ENCODE measurements around the gene RASSF8. TPM values are rescaled to one million over a fixed set of nuclear protein-coding genes. Genes with fewer than 3 reads are reported as not detected.
A peak's percentile ranks its signal among the peaks of the same experiment; 100 is the strongest.

Gene RASSF8
- total and polyA plus RNA-seq, 2 experiments from 2014 or later: 11.5 to 30.6 TPM

DNA sequence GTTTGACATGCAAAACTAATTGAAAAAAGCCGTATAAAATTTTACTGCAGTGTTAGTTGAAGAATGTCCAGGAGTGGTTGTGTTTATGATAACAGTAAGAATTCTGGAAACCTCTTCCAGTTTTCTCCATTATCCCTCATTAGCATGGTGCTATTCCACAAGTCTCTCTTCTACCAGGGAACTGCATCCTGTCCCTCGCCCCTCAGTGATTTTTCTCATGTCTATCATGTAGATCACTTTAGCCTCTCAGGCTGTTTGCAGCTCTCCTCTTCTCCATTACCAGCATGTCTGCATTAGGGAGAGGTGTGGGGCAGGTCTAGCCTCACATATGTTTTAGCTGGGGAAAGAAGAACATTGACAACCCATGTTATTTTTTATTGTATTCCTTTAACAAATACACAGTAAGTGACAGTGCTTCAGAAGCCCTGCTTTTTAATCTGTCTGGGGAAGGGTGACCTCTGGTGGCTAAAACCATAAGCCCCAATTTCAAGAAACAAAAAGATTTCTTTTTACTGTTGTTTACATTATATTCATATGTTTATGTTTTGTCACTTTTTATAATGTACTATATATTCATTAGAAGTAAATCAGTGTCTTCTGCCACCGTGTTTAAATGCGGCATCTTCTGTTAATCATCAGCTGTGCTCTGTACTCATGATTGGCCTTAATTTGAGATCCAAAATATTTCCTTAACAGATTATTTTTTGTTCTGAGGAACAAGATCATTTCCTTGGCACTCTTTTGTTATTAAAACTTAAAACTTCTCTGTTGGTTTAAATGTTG lies 70.7 kb downstream of the RASSF8 start:
- Histone ChIP-seq H2AFZ (no peak overlapping the region), H3K36me3 (ENCODE audit: insufficient read depth) (no peaks in the 10 kb centered on the region), H3K27me3 (ENCODE audit: insufficient read depth) (no peaks in the 10 kb centered on the region), H4K20me1 (replicated peaks; ENCODE audit: insufficient read depth) (no peaks in the 10 kb centered on the region), H3K4me3 (no peak overlapping the region), H3K4me1 (ENCODE audit: insufficient read depth) (no peaks in the 10 kb centered on the region), H3F3A (replicated peaks; ENCODE audit: low read depth) (no peaks in the 10 kb centered on the region), H3K79me2 (replicated peaks; ENCODE audit: insufficient read depth) (peaks cover 27% of the 10 kb centered on the region), H3K4me2 (no peak overlapping the region), H3K9me2 (ENCODE audit: insufficient read depth) (no peaks in the 10 kb centered on the region), H3K27ac (ENCODE audit: low read depth) (no peak overlapping the region)
- no peak overlapping the region for H3K4me3 Mint-ChIP-seq
- TF ChIP-seq POLR2AphosphoS5 (IDR thresholded peaks at IDR 0.05; ENCODE audit: low read depth): no peak
- no peak for TF ChIP-seq STAT1 (IDR thresholded peaks at IDR 0.05; ENCODE audit: unreplicated experiment)
- TF ChIP-seq, protein P1, sequence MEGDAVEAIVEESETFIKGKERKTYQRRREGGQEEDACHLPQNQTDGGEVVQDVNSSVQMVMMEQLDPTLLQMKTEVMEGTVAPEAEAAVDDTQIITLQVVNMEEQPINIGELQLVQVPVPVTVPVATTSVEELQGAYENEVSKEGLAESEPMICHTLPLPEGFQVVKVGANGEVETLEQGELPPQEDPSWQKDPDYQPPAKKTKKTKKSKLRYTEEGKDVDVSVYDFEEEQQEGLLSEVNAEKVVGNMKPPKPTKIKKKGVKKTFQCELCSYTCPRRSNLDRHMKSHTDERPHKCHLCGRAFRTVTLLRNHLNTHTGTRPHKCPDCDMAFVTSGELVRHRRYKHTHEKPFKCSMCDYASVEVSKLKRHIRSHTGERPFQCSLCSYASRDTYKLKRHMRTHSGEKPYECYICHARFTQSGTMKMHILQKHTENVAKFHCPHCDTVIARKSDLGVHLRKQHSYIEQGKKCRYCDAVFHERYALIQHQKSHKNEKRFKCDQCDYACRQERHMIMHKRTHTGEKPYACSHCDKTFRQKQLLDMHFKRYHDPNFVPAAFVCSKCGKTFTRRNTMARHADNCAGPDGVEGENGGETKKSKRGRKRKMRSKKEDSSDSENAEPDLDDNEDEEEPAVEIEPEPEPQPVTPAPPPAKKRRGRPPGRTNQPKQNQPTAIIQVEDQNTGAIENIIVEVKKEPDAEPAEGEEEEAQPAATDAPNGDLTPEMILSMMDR (conservative IDR thresholded peaks at IDR 0.05; ENCODE audit: low read depth in 2 of 2): peak; percentile 71 to 98
- TF ChIP-seq, protein P2, sequence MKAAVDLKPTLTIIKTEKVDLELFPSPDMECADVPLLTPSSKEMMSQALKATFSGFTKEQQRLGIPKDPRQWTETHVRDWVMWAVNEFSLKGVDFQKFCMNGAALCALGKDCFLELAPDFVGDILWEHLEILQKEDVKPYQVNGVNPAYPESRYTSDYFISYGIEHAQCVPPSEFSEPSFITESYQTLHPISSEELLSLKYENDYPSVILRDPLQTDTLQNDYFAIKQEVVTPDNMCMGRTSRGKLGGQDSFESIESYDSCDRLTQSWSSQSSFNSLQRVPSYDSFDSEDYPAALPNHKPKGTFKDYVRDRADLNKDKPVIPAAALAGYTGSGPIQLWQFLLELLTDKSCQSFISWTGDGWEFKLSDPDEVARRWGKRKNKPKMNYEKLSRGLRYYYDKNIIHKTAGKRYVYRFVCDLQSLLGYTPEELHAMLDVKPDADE (IDR thresholded peaks at IDR 0.05): no peak
- TF ChIP-seq ZNF331 (CRISPR knock-in tag; IDR thresholded peaks at IDR 0.05; ENCODE audit: low read depth): no peak
- H3K27me3 Mint-ChIP-seq (ENCODE audit: insufficient read depth, low read depth, poor library complexity): peaks cover 3% of the 10 kb centered on the region
- ATAC-seq (peak; percentile 61), DNase-seq (ENCODE audit: low spot score) (peak; percentile 66)
- H3K9me3 Mint-ChIP-seq: no peaks in the 10 kb centered on the region
- no peak overlapping the region for H3K27ac Mint-ChIP-seq
- peaks cover 17% of the 10 kb centered on the region; the same call in 2 of the 3 replicates for H3K4me1 Mint-ChIP-seq
- no peaks in the 10 kb centered on the region for H3K36me3 Mint-ChIP-seq (ENCODE audit: low read depth)

DNA sequence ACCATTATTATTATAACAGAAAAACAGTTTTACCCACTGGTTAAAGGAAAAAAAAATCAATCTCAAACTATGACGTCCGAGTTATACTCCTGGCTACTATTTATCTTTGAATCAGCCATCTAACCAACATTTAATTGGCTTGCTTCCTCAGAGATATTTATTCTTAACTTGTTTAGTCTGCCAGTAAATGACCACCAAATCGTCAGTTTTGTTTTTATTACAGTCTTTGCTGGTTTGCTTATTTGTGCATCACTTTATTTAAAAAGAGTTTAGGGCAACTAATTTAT lies 71.2 kb downstream of the RASSF8 start:
- H3K27me3 Mint-ChIP-seq (ENCODE audit: insufficient read depth, low read depth, poor library complexity): peaks cover 3% of the 10 kb centered on the region
- no peak overlapping the region for H3K4me3 ChIP-seq
- no peaks in the 10 kb centered on the region for H3K4me1 ChIP-seq (ENCODE audit: insufficient read depth)
- H4K20me1 ChIP-seq (replicated peaks; ENCODE audit: insufficient read depth): no peaks in the 10 kb centered on the region
- H2AFZ ChIP-seq: no peak overlapping the region
- peaks cover 24% of the 10 kb centered on the region for H3K79me2 ChIP-seq (replicated peaks; ENCODE audit: insufficient read depth)
- H3K27ac ChIP-seq (ENCODE audit: low read depth): no peak overlapping the region
- H3K27me3 ChIP-seq (ENCODE audit: insufficient read depth): no peaks in the 10 kb centered on the region
- no peak for DNase-seq (ENCODE audit: low spot score)
- H3K4me2 ChIP-seq: no peak overlapping the region
- no peaks in the 10 kb centered on the region for H3K9me2 ChIP-seq (ENCODE audit: insufficient read depth)
- no peak overlapping the region for H3K27ac Mint-ChIP-seq
- no peaks in the 10 kb centered on the region for H3K36me3 ChIP-seq (ENCODE audit: insufficient read depth)
- no peaks in the 10 kb centered on the region for H3F3A ChIP-seq (replicated peaks; ENCODE audit: low read depth)
- H3K4me1 Mint-ChIP-seq: peaks cover 17% of the 10 kb centered on the region; the same call in 2 of the 3 replicates
- no peak overlapping the region for H3K4me3 Mint-ChIP-seq
- H3K9me3 Mint-ChIP-seq: no peaks in the 10 kb centered on the region
- no peaks in the 10 kb centered on the region for H3K36me3 Mint-ChIP-seq (ENCODE audit: low read depth)
- ATAC-seq: no peak
- TF ChIP-seq, protein P1 (conservative IDR thresholded peaks at IDR 0.05; ENCODE audit: low read depth in 2 of 2): no peak
- TF ChIP-seq POLR2AphosphoS5 (IDR thresholded peaks at IDR 0.05; ENCODE audit: low read depth) (no peak), NANOG (IDR thresholded peaks at IDR 0.05; ENCODE audit: borderline replicate concordance) (no peak), EZH2phosphoT487 (IDR thresholded peaks at IDR 0.05; ENCODE audit: unreplicated experiment) (no peak)
- TF ChIP-seq, protein P3, sequence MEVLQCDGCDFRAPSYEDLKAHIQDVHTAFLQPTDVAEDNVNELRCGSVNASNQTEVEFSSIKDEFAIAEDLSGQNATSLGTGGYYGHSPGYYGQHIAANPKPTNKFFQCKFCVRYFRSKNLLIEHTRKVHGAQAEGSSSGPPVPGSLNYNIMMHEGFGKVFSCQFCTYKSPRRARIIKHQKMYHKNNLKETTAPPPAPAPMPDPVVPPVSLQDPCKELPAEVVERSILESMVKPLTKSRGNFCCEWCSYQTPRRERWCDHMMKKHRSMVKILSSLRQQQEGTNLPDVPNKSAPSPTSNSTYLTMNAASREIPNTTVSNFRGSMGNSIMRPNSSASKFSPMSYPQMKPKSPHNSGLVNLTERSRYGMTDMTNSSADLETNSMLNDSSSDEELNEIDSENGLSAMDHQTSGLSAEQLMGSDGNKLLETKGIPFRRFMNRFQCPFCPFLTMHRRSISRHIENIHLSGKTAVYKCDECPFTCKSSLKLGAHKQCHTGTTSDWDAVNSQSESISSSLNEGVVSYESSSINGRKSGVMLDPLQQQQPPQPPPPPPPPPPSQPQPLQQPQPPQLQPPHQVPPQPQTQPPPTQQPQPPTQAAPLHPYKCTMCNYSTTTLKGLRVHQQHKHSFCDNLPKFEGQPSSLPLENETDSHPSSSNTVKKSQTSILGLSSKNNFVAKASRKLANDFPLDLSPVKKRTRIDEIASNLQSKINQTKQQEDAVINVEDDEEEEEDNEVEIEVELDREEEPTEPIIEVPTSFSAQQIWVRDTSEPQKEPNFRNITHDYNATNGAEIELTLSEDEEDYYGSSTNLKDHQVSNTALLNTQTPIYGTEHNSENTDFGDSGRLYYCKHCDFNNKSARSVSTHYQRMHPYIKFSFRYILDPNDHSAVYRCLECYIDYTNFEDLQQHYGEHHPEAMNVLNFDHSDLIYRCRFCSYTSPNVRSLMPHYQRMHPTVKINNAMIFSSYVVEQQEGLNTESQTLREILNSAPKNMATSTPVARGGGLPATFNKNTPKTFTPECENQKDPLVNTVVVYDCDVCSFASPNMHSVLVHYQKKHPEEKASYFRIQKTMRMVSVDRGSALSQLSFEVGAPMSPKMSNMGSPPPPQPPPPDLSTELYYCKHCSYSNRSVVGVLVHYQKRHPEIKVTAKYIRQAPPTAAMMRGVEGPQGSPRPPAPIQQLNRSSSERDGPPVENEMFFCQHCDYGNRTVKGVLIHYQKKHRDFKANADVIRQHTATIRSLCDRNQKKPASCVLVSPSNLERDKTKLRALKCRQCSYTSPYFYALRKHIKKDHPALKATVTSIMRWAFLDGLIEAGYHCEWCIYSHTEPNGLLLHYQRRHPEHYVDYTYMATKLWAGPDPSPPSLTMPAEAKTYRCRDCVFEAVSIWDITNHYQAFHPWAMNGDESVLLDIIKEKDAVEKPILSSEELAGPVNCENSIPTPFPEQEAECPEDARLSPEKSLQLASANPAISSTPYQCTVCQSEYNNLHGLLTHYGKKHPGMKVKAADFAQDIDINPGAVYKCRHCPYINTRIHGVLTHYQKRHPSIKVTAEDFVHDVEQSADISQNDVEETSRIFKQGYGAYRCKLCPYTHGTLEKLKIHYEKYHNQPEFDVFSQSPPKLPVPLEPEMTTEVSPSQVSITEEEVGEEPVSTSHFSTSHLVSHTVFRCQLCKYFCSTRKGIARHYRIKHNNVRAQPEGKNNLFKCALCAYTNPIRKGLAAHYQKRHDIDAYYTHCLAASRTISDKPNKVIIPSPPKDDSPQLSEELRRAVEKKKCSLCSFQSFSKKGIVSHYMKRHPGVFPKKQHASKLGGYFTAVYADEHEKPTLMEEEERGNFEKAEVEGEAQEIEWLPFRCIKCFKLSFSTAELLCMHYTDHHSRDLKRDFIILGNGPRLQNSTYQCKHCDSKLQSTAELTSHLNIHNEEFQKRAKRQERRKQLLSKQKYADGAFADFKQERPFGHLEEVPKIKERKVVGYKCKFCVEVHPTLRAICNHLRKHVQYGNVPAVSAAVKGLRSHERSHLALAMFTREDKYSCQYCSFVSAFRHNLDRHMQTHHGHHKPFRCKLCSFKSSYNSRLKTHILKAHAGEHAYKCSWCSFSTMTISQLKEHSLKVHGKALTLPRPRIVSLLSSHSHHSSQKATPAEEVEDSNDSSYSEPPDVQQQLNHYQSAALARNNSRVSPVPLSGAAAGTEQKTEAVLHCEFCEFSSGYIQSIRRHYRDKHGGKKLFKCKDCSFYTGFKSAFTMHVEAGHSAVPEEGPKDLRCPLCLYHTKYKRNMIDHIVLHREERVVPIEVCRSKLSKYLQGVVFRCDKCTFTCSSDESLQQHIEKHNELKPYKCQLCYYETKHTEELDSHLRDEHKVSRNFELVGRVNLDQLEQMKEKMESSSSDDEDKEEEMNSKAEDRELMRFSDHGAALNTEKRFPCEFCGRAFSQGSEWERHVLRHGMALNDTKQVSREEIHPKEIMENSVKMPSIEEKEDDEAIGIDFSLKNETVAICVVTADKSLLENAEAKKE (CRISPR knock-in tag; IDR thresholded peaks at IDR 0.05): no peak
